ENCODE data around the gene PANK4.

PANK4 gene

GRCh38 chr1:2546515-2547209 is 20.3 kb upstream of the PANK4 start:
- DNase-seq (ENCODE audit: extremely low read depth in 1 of 2, low read depth in 1 of 2), result peak in 1 of 2 donors; percentile 67

- DNase-seq (ENCODE audit: extremely low read depth in 1 of 2, low read depth in 1 of 2), result peak; percentile 74 to 82
These were observed 19.5 kb upstream of the PANK4 start for GRCh38 chr1:2545754-2546514.

- no peak for DNase-seq (ENCODE audit: extremely low read depth in 1 of 2, low read depth in 1 of 2)
These were observed 18.7 kb upstream of the PANK4 start for GRCh38 chr1:2544875-2545640.

- DNase-seq (ENCODE audit: extremely low read depth in 1 of 2, low read depth in 1 of 2), result no peak
These were observed 17.9 kb upstream of the PANK4 start for GRCh38 chr1:2544093-2544874.

- DNase-seq (ENCODE audit: extremely low read depth in 1 of 2, low read depth in 1 of 2), result no peak
These were observed 17.2 kb upstream of the PANK4 start for GRCh38 chr1:2543543-2544092.

- DNase-seq (ENCODE audit: extremely low read depth in 1 of 2, low read depth in 1 of 2), result no peak
These were observed 16.0 kb upstream of the PANK4 start for GRCh38 chr1:2542246-2542915.

GRCh38 chr1:2541619-2542245 is 15.3 kb upstream of the PANK4 start:
- no peak for DNase-seq (ENCODE audit: extremely low read depth in 1 of 2, low read depth in 1 of 2)

- no peak for DNase-seq (ENCODE audit: extremely low read depth in 1 of 2, low read depth in 1 of 2)
These were observed 14.6 kb upstream of the PANK4 start for GRCh38 chr1:2540816-2541492.

GRCh38 chr1:2539312-2539907 is 13.0 kb upstream of the PANK4 start:
- no peak for DNase-seq (ENCODE audit: extremely low read depth in 1 of 2, low read depth in 1 of 2)

- DNase-seq (ENCODE audit: extremely low read depth in 1 of 2, low read depth in 1 of 2), result no peak
These were observed 12.5 kb upstream of the PANK4 start for GRCh38 chr1:2538872-2539271.

- no peak for DNase-seq (ENCODE audit: extremely low read depth in 1 of 2, low read depth in 1 of 2)
These were observed 12.0 kb upstream of the PANK4 start for GRCh38 chr1:2538376-2538775.

- DNase-seq (ENCODE audit: extremely low read depth in 1 of 2, low read depth in 1 of 2), result no peak
These were observed 11.4 kb upstream of the PANK4 start for GRCh38 chr1:2537784-2538115.

- no peak for DNase-seq (ENCODE audit: extremely low read depth in 1 of 2, low read depth in 1 of 2)
These were observed 9.6 kb upstream of the PANK4 start for GRCh38 chr1:2535981-2536380.

GRCh38 chr1:2535455-2535854 is 9.1 kb upstream of the PANK4 start:
- no peak for DNase-seq (ENCODE audit: extremely low read depth in 1 of 2, low read depth in 1 of 2)

- DNase-seq (ENCODE audit: extremely low read depth in 1 of 2, low read depth in 1 of 2), result no peak
These were observed 8.5 kb upstream of the PANK4 start for GRCh38 chr1:2534687-2535441.

GRCh38 chr1:2534315-2534686 is 7.9 kb upstream of the PANK4 start:
- no peak for DNase-seq (ENCODE audit: extremely low read depth in 1 of 2, low read depth in 1 of 2)

- DNase-seq (ENCODE audit: extremely low read depth in 1 of 2, low read depth in 1 of 2), result no peak
These were observed 7.0 kb upstream of the PANK4 start for GRCh38 chr1:2533365-2533764.

GRCh38 chr1:2532485-2533160 is 6.2 kb upstream of the PANK4 start:
- no peak for DNase-seq (ENCODE audit: extremely low read depth in 1 of 2, low read depth in 1 of 2)

Data from activated CD8-positive, alpha-beta memory T cell treated with anti-CD3 and anti-CD28 coated beads for 1 hour (primary cell).